GM23248 (cell line): ENCODE measurements around the gene HYI.

Experiments used
- EZH2 ChIP-seq: fragments of 200-600 bp; sonication (generic); IDR thresholded peaks from 2 replicates; pipeline ENCODE4 v1.6.1; 2018; ENCODE audit warnings: antibody characterized with exemption, mild to moderate bottlenecking; ENCODE audit not compliant: insufficient read depth, poor library complexity, severe bottlenecking
- EZH2phosphoT487 ChIP-seq: fragments of 200-600 bp; sonication (generic); IDR thresholded peaks from 2 replicates; pipeline ENCODE4 v1.6.1; 2018; ENCODE audit warnings: antibody characterized with exemption, moderate library complexity, mild to moderate bottlenecking, low read depth; ENCODE audit not compliant: insufficient read depth

- TF ChIP-seq EZH2 = no peak
- TF ChIP-seq EZH2phosphoT487 = no peak
These were observed 28.5 kb upstream of the HYI start for GRCh38 chr1:43482215-43482614.
